Measurements from ENCODE around the gene KRTAP4-11.

DNA sequence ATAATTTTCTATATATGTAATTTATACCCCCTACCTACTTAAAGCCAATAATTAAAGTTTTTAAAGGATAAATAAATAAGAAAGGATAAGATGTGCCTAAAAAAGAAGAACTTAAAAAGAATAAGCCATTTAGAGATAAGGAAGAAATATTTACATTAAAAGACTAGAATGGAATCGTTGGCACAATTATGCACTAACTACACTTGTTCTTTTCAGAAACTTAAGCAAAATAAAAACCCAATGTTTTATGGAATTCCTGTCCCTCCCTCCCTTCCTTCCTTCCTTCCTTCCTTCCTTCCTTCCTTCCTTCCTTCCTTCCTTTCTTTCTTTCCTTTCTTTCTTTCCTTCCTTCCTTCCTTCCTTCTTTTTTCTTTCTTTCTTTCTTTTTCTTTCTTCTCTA is 26.7 kb upstream of the KRTAP4-11 start:
- TF ChIP-seq, protein P1, sequence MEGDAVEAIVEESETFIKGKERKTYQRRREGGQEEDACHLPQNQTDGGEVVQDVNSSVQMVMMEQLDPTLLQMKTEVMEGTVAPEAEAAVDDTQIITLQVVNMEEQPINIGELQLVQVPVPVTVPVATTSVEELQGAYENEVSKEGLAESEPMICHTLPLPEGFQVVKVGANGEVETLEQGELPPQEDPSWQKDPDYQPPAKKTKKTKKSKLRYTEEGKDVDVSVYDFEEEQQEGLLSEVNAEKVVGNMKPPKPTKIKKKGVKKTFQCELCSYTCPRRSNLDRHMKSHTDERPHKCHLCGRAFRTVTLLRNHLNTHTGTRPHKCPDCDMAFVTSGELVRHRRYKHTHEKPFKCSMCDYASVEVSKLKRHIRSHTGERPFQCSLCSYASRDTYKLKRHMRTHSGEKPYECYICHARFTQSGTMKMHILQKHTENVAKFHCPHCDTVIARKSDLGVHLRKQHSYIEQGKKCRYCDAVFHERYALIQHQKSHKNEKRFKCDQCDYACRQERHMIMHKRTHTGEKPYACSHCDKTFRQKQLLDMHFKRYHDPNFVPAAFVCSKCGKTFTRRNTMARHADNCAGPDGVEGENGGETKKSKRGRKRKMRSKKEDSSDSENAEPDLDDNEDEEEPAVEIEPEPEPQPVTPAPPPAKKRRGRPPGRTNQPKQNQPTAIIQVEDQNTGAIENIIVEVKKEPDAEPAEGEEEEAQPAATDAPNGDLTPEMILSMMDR (IDR thresholded peaks at IDR 0.05; ENCODE audit: low read depth, low read length) = no peak
- TF ChIP-seq POLR2A (IDR thresholded peaks at IDR 0.05; ENCODE audit: extremely low read depth, insufficient read length) (no peak), MYC (IDR thresholded peaks at IDR 0.05; ENCODE audit: low read depth, low read length) (no peak)
